HL-60 (cell line): ENCODE results near the gene SCGN.

Source experiments
- DNase-seq, 2 experiments: peaks; one replicate each; pipeline ENCODE4 v3.0.0-alpha.2; 2010 to 2020; ENCODE audit warnings: low read depth in 1 of 2, low spot score in 1 of 2
- H3K27ac ChIP-seq: fragments of 250-450 bp; sonication (Bioruptor Pico); replicated peaks from 2 replicates; pipeline ENCODE4 v1.5.1; 2020; ENCODE audit warnings: mild to moderate bottlenecking, moderate library complexity
- H3K27me3 ChIP-seq: fragments of 250-450 bp; sonication (Bioruptor Pico); 2 replicates; pipeline ENCODE4 v1.5.1; 2021; ENCODE audit warnings: mild to moderate bottlenecking, moderate library complexity; ENCODE audit not compliant: insufficient read depth, poor library complexity, severe bottlenecking
- H3K4me3 ChIP-seq: replicated peaks from 2 replicates; pipeline ENCODE4 v1.5.1; 2011; ENCODE audit warnings: mild to moderate bottlenecking, control low read depth, low read length; ENCODE audit not compliant: insufficient read depth
- GABPA ChIP-seq: IDR thresholded peaks from 2 replicates; pipeline ENCODE4 v1.6.1; 2012; ENCODE audit warnings: low read depth
- POLR2AphosphoS5 ChIP-seq: IDR thresholded peaks from 2 replicates; pipeline ENCODE4 v1.6.1; 2012; ENCODE audit warnings: low read depth
- SPI1 ChIP-seq: IDR thresholded peaks from 2 replicates; pipeline ENCODE4 v1.6.1; 2012; ENCODE audit warnings: low read depth, mild to moderate bottlenecking, borderline replicate concordance
- TF ChIP-seq, protein P1 (sequence below): IDR thresholded peaks from one replicate; pipeline ENCODE4 v1.5.1; 2011; ENCODE audit warnings: low read length, control low read depth, inconsistent platforms; ENCODE audit not compliant: insufficient read depth
- TF ChIP-seq, protein P2 (sequence below): IDR thresholded peaks from 2 replicates; pipeline ENCODE4 v1.6.1; 2012; ENCODE audit warnings: low read depth; ENCODE audit not compliant: insufficient replicate concordance

Gene SCGN

DNA sequence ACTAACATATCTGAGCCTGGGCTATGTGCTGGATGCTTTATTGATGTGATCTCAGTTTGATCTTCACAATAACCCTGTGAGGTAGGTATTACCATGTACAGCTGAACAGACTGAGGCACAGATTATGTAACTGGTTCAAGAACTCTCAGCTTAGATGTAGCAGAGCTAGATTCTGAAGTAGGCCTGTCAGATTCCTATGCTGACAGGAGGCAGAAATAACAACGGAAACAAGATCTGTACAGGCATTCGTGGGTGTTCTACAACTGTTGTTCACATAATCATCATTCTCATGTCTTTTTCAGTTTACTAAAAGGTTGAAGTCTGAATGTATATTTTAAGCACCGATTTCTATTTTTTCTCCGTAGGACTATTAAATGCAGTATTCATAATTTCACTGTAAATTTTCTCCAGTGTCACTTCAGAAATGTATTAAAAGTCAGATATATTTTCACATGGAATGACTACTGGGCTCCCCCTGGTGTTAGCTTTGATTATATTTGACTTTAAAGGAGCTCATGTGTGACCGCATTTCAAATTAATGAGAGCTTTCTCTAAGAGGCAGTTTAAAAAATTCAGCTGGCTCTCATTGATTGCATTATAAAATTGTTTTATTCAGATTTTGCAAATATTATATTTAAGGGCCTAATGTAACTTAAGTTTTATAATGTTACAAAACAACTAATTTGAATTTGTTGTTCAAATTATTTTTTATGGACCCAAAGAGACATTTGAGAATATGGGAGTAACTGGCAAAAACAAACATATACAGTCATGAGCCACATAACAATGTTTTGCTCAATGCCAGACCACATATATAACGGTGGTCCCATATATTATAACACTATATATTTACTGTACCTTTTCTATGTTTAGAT lies 66.1 kb downstream of the SCGN start:
- H3K4me3 ChIP-seq, result no peak overlapping the region
- TF ChIP-seq, protein P1, sequence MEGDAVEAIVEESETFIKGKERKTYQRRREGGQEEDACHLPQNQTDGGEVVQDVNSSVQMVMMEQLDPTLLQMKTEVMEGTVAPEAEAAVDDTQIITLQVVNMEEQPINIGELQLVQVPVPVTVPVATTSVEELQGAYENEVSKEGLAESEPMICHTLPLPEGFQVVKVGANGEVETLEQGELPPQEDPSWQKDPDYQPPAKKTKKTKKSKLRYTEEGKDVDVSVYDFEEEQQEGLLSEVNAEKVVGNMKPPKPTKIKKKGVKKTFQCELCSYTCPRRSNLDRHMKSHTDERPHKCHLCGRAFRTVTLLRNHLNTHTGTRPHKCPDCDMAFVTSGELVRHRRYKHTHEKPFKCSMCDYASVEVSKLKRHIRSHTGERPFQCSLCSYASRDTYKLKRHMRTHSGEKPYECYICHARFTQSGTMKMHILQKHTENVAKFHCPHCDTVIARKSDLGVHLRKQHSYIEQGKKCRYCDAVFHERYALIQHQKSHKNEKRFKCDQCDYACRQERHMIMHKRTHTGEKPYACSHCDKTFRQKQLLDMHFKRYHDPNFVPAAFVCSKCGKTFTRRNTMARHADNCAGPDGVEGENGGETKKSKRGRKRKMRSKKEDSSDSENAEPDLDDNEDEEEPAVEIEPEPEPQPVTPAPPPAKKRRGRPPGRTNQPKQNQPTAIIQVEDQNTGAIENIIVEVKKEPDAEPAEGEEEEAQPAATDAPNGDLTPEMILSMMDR, result peak; percentile 13
- TF ChIP-seq SPI1 (no peak), GABPA (no peak)
- DNase-seq, result peak in 1 of 2 experiments; percentile 2
- no peaks in the 10 kb centered on the region for H3K27me3 ChIP-seq
- no peak overlapping the region for H3K27ac ChIP-seq

DNA sequence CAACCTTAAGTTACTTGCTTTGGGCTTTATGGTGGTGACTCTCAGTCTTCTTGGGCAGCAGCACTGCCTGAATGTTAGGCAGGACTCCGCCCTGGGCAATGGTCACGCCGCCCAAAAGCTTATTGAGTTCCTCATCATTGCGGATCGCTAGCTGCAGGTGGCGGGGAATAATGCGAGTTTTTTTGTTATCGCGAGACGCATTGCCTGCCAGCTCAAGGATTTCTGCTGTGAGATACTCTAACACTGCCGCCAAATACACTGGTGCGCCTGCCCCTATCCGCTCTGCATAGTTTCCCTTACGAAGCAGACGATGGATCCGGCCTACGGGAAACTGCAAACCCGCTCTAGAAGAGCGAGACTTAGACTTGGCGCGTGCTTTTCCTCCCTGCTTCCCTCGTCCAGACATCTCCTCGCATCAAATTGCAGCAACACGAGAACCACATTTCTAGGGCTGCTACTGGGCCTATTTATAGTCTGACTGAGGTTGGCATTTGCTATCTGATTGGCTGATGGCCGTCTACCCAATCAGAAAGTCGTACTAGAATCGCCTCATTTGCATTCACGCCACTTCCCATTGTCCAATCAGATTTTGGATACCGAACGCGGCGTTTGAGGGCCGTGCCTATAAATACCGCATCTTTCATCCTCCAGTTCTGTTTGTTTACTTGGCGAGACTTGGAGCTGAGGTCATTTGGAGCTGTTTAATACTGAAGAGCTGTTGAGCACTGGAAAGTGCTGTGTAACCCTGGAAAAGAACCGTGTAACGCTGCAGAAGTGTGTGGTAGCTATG lies 74.3 kb downstream of the SCGN start:
- Histone ChIP-seq H3K27ac (no peak overlapping the region), H3K4me3 (no peak overlapping the region), H3K27me3 (no peaks in the 10 kb centered on the region)
- TF ChIP-seq GABPA (no peak), SPI1 (no peak), POLR2AphosphoS5 (no peak)
- TF ChIP-seq, protein P2, sequence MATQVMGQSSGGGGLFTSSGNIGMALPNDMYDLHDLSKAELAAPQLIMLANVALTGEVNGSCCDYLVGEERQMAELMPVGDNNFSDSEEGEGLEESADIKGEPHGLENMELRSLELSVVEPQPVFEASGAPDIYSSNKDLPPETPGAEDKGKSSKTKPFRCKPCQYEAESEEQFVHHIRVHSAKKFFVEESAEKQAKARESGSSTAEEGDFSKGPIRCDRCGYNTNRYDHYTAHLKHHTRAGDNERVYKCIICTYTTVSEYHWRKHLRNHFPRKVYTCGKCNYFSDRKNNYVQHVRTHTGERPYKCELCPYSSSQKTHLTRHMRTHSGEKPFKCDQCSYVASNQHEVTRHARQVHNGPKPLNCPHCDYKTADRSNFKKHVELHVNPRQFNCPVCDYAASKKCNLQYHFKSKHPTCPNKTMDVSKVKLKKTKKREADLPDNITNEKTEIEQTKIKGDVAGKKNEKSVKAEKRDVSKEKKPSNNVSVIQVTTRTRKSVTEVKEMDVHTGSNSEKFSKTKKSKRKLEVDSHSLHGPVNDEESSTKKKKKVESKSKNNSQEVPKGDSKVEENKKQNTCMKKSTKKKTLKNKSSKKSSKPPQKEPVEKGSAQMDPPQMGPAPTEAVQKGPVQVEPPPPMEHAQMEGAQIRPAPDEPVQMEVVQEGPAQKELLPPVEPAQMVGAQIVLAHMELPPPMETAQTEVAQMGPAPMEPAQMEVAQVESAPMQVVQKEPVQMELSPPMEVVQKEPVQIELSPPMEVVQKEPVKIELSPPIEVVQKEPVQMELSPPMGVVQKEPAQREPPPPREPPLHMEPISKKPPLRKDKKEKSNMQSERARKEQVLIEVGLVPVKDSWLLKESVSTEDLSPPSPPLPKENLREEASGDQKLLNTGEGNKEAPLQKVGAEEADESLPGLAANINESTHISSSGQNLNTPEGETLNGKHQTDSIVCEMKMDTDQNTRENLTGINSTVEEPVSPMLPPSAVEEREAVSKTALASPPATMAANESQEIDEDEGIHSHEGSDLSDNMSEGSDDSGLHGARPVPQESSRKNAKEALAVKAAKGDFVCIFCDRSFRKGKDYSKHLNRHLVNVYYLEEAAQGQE, result no peak
- TF ChIP-seq, protein P1, result no peak
- no peak for DNase-seq

DNA sequence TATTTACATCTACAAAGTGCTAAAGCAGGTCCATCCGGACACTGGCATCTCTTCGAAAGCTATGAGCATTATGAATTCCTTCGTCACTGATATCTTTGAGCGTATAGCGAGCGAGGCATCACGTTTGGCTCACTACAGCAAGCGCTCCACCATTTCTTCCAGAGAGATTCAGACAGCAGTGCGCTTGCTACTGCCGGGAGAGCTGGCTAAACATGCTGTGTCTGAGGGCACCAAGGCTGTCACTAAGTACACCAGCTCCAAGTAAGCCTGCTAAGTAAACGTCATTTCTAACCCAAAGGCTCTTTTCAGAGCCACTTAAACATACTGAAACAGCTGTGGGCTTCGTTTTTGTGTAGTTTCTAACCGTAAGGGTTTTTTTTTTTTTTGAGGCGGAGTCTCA lies 75.0 kb downstream of the SCGN start:
- TF ChIP-seq, protein P2, result no peak
- no peak for TF ChIP-seq SPI1
- TF ChIP-seq POLR2AphosphoS5, result no peak
- TF ChIP-seq, protein P1, result no peak
- TF ChIP-seq GABPA, result no peak

More for the DNA sequence above, 75.0 kb downstream of the SCGN start:
- Histone ChIP-seq H3K4me3 (no peak overlapping the region), H3K27me3 (no peaks in the 10 kb centered on the region), H3K27ac (no peak overlapping the region)
- no peak for DNase-seq
